Nephron progenitor cell (in vitro differentiated cells): ENCODE measurements around the gene SND1.
"Not testable (repeated sequence)": the region's sequence is repeated elsewhere in the genome, so short reads cannot be mapped to it uniquely, and the experiment has no call there.

Experiments used
- DNase-seq: peaks from one replicate; pipeline ENCODE4 v3.0.0; 2021
- H3K27ac Mint-ChIP-seq: 2 replicates; pipeline ENCODE4 v1.8.0; 2021; ENCODE audit warnings: mild to moderate bottlenecking, moderate library complexity, mixed read lengths
- H3K27me3 Mint-ChIP-seq: 2 replicates; pipeline ENCODE4 v1.8.0; 2021; ENCODE audit warnings: mild to moderate bottlenecking, low read depth, mixed read lengths; ENCODE audit not compliant: poor library complexity
- H3K36me3 Mint-ChIP-seq: 2 replicates; pipeline ENCODE4 v1.8.0; 2021; ENCODE audit warnings: low read depth, mixed read lengths
- H3K4me1 Mint-ChIP-seq: 2 replicates; pipeline ENCODE4 v1.8.0; 2021; ENCODE audit warnings: mixed read lengths
- H3K4me3 Mint-ChIP-seq: 2 replicates; pipeline ENCODE4 v1.8.0; 2021; ENCODE audit warnings: mild to moderate bottlenecking, moderate library complexity, mixed read lengths
- H3K9me3 Mint-ChIP-seq: 2 replicates; pipeline ENCODE4 v1.8.0; 2021; ENCODE audit warnings: mild to moderate bottlenecking, moderate library complexity, mixed read lengths
- CTCF ChIP-seq: fragments of 200-600 bp; sonication (generic); IDR thresholded peaks from 2 replicates; pipeline ENCODE4 v1.5.0; 2021; ENCODE audit warnings: antibody characterized with exemption

The SND1 gene

GRCh38 chr7:128103498-128104107, 451.6 kb downstream of the SND1 start:
- Mint-ChIP-seq H3K9me3 (peaks cover 3% of the 10 kb centered on the region), H3K27ac (no peak overlapping the region), H3K4me3 (peak overlapping the region; percentile 80), H3K4me1 (peaks cover 19% of the 10 kb centered on the region), H3K27me3 (peaks cover 71% of the 10 kb centered on the region), H3K36me3 (no peaks in the 10 kb centered on the region)
- DNase-seq, result no peak
- TF ChIP-seq CTCF, result no peak

- peaks cover 3% of the 10 kb centered on the region for H3K9me3 Mint-ChIP-seq
- peaks cover 19% of the 10 kb centered on the region for H3K4me1 Mint-ChIP-seq
- peak overlapping the region; percentile 81 for H3K4me3 Mint-ChIP-seq
- no peak for TF ChIP-seq CTCF
- H3K36me3 Mint-ChIP-seq, result no peaks in the 10 kb centered on the region
- DNase-seq, result peak; percentile 48
- peaks cover 77% of the 10 kb centered on the region for H3K27me3 Mint-ChIP-seq
- no peak overlapping the region for H3K27ac Mint-ChIP-seq
Measured at GRCh38 chr7:128104108-128104742, 452.2 kb downstream of the SND1 start.

- peaks cover 3% of the 10 kb centered on the region for H3K9me3 Mint-ChIP-seq
- peaks cover 17% of the 10 kb centered on the region for H3K4me1 Mint-ChIP-seq
- no peaks in the 10 kb centered on the region for H3K36me3 Mint-ChIP-seq
- no peak for TF ChIP-seq CTCF
- H3K4me3 Mint-ChIP-seq, result peak overlapping the region; percentile 52
- peaks cover 74% of the 10 kb centered on the region for H3K27me3 Mint-ChIP-seq
- no peak for DNase-seq
- H3K27ac Mint-ChIP-seq, result no peak overlapping the region
Measured at GRCh38 chr7:128105228-128106022, 453.4 kb downstream of the SND1 start.

GRCh38 chr7:128106821-128107220, 454.8 kb downstream of the SND1 start:
- H3K27ac Mint-ChIP-seq, result no peak overlapping the region
- DNase-seq, result no peak
- H3K27me3 Mint-ChIP-seq, result peaks cover 69% of the 10 kb centered on the region

GRCh38 chr7:128107516-128107915, 455.5 kb downstream of the SND1 start:
- not testable (repeated sequence) for H3K27ac Mint-ChIP-seq, H3K36me3 Mint-ChIP-seq
- H3K27me3 Mint-ChIP-seq, result peaks cover 66% of the 10 kb centered on the region

More at GRCh38 chr7:128106821-128107220, 454.8 kb downstream of the SND1 start:
- Mint-ChIP-seq H3K9me3 (peaks cover 3% of the 10 kb centered on the region), H3K4me3 (no peak overlapping the region), H3K4me1 (peaks cover 6% of the 10 kb centered on the region), H3K36me3 (no peaks in the 10 kb centered on the region)
- TF ChIP-seq CTCF, result no peak

GRCh38 chr7:128108129-128108528, 456.1 kb downstream of the SND1 start:
- peaks cover 62% of the 10 kb centered on the region for H3K27me3 Mint-ChIP-seq
- no peak for DNase-seq
- TF ChIP-seq CTCF, result no peak
- H3K4me1 Mint-ChIP-seq, result peaks cover 10% of the 10 kb centered on the region
- no peaks in the 10 kb centered on the region for H3K36me3 Mint-ChIP-seq
- no peak overlapping the region for H3K27ac Mint-ChIP-seq
- H3K4me3 Mint-ChIP-seq, result no peak overlapping the region
- H3K9me3 Mint-ChIP-seq, result peaks cover 3% of the 10 kb centered on the region

More at GRCh38 chr7:128107516-128107915, 455.5 kb downstream of the SND1 start:
- H3K4me1 Mint-ChIP-seq, H3K4me3 Mint-ChIP-seq, H3K9me3 Mint-ChIP-seq, DNase-seq: not testable (repeated sequence)
